Activated T-cell treated with anti-CD3 and anti-CD28 coated beads, Interleukin-2, amount 50 U/mL, for 48 hours (primary cell): ENCODE measurements around the gene NEU1.
A peak's percentile ranks its signal among the peaks of the same experiment; 100 is the strongest.
"Not testable (repeated sequence)": the region's sequence is repeated elsewhere in the genome, so short reads cannot be mapped to it uniquely, and the experiment has no call there.

Experiments
- DNase-seq, 2 experiments: peaks; one replicate each; pipeline ENCODE4 v3.0.0-alpha.2; 2020

NEU1 gene

DNA sequence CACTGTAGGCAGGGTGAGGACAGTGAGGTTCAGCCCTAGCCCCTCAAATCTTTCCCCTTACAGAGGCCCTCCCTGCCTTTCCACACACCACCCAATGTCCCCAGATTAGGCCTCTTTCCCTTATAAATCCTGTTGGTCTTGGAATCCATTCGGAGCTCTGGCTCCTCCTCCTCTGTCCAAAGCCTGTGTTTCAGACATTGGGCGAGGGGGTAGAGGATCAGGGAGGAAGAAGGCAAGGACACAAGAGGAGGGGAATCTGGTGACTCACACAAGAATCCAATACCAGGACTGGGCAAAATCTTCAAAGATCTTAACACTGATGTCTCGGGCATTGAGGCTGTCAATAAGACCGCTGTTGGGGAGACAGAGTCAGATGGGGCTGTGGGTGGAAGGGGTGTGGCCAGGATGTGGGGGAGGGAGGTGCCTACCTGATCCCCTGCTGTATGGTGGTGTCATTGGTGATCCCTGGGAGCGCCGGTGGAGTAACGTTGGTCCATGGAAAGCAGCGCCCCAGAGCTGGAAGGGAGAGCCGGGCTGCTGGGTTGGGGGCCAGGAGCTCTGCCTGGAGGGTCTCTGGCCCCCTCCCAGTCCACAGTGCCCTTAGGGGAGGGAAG, 8.5 kb upstream of the NEU1 start:
- DNase-seq, result no peak

DNA sequence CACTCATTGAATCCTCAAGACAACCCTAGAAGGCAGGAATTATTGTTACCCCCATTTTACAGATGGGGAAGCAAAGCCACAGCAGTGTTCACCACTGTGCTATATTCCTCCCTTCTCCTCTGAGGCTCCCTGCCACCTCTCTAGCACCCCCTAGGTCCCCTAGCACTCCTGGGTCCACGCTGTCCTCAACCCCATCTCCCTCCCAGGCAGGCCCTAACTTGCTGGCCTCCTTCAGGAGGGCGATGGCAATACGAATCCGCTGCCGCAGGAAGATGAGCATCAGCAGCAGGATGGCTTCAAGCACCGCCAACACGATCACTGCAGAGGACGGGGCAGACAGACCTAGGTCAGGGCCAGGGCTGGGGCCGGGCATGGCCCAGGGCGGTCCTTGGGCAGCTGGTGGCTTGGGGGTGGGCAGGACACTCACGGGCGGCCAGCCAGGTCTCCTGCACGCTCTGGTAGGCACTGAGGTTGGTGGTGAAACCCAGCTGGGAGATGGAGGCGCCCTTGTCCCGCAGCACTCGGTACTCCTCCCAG, 7.8 kb upstream of the NEU1 start:
- DNase-seq, result no peak

- DNase-seq, result no peak
Observed at GRCh38 chr6:31869343-31869742, 6.7 kb upstream of the NEU1 start.

DNA sequence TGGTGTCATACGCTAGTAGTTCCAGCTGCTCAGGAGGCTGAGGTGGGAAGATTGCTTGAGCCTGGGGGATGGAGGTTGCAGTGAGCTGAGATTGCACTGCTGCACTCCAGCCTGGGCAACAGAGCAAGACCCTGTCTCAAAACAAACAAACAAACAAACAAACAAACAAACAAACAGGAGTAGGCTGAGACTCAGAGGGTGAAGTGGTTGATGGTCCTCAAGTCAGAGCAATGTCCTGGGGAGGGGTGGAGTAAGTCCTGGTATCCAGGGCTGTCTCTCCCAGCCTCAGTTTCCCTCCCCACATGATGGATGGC, 6.0 kb upstream of the NEU1 start:
- DNase-seq, result not testable (repeated sequence)

DNA sequence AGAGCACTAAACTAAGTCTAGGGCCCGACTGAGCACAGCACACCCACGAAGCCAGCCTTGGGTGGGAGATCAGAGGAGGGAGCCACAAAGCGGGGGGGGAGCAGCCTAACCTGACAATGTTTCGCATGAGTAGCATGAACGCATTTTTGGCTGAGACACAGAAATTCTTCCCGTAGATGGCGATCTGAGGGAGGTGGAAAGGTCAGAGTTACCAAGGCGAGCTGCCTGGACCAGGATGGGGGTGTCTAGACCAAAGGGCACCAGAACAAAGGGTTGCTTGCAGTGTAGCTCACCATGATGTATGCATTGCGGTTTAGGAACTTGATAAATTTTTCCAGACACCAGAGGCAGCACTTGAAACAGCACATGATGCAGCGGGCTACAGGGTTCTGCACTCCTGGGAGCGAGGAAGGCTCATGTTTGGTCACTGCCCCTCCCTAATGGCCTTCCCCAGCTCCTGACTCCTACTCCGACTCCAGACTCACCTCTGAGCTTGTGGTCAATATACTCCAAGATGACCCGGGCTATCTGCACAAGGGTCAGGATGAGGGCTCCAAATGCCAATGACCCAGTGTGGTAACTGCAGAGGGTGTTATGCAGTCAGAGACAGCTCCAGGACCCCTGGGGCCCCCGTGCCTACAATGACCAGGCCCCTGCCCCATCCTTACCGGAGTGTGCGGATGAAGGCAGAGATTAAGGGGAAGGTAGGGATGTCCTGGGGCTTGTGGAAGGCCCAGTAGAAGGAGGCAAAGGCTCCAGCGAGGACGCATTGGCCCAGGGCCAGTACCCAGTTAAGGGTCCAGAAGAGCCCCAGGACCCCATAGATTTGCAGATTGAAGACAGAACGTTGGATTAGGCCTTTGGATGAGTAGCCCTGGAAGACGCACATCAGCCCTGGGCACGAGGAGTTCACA, 2.8 kb upstream of the NEU1 start:
- no peak for DNase-seq

DNA sequence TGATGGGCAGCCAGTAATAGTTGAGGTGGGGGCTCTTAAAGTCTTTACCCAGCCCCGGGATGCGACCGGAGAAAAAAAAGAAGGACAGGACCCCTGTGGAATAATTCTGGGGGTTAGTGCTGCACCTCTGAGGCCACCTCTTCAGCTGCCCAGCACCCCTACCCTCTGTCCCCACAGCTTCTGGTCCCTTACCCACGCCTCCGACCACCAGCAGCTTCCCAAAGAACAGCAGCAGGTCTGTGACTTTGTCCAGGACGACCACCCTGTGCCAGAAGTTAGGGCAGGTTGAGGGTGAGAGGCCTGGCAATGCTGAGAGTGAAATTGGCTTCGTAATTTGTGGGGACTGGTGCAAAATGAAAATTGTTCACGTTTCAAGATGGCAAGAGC, 2.2 kb upstream of the NEU1 start:
- DNase-seq, result no peak

DNA sequence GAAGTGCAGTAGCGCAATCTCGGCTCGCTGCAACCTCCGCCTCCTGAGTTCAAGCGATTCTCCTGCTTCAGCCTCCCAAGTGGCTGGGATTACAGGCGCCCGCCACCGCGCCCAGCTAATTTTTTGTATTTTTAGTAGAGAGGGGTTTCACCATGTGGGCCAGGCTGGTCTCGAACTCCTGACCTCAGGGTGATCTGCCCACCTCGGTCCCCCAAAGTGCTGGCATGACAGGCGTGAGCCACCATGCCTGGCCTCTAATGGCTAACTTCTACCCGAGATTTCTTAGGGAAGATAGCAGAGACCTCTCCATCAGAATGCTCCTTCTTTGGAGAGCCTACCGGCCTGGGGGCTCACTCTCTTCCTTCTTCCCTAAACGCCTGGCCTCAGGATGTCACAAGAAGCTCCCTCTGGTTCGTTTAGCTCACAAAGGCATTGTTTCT, 1.5 kb upstream of the NEU1 start:
- DNase-seq, result peak in 1 of 2 experiments; percentile 50

DNA sequence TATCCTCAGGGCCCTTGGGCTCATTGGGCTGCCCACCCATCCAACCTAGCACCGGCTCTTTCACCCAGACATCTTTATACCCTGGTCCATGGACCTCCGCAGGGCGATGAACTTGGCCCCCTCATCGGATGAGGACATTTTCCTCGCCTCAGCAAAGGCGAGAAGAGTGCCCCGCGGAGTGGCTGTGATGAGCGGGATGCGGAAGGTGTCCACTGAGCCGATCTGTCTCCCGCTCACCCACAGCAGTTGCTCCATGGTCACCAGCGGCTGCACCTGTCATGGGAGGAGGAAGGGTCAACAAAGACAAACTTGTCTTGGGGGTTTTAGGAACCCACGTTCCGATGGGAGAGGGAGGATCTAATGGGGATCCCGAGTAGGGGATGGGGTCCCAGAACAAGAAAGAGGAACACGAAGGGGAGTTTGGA, 690 bp downstream of the NEU1 start:
- DNase-seq, result no peak

GRCh38 chr6:31861150-31861549, 1.5 kb downstream of the NEU1 start:
- no peak for DNase-seq

DNA sequence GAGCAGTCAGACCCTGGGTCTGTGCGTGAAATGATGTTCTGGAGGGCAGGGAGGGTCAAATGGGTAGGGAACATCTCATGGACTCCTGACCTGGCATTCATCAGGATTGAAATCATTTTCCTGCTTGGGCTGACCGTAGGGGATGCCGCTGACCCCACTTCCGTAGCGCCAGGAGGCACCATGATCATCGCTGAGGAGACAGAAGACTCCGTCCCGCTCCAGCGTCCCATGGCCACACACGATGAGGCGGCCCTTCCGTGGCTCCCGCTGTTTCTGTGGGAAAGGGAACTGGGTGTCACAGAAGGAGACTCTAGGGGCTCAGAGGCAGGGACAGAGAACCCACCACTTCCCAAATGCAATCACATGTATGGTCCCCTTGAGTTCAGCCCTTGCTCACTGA, 2.3 kb downstream of the NEU1 start:
- DNase-seq, result no peak

GRCh38 chr6:31859923-31860322, 2.7 kb downstream of the NEU1 start:
- DNase-seq, result no peak

GRCh38 chr6:31858707-31859106, 3.9 kb downstream of the NEU1 start:
- no peak for DNase-seq

DNA sequence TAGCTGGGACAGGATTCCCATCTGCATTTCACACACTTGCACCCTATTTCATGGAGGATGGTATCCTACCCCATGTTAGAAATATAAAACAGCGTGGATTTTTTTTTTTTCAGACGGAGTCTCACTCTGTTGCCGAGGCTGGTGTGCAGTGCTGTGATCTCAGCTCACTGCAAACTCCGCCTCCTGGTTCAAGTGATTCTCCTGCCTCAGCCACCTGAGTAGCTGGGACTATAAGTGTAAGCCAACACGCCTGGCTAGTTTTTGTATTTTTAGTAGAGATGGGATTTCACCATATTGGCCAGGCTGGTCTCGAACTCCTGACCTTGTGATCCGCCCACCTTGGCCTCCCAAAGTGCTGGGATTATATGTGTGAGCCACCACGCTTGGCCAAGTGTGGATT, 4.8 kb downstream of the NEU1 start:
- DNase-seq, result not testable (repeated sequence)

DNA sequence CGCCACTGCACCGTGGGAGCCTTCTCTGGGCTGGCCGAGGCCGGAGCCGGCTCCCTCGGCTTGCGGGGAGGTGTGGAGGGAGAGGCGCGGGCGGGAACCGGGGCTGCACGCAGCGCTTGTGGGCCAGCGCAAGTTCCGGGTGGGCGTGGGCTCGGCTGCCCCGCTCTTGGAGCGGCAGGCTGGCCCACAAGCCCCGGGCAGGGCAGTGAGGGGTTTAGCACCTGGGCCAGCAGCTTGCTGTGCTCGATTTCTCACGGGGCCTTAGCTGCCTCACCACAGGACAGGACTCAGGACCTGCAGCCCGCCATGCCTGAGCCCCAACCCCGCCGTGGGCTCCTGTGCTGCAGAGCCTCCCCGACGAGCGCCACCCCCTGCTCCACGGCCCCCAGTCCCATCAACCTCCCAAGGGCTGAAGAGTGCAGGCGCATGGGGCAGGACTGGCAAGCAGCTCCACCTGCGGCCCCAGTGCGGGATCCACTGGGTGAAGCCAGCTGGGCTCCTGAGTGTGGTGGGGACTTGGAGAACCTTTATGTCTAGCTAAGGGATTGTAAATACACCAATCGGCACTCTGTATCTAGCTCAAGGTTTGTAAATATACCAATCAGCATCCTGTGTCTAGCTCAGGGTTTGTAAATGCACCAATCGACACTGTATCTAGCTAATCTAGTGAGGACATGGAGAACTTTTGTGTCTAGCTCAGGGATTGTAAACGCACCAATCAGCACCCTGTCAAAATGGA, 10.5 kb downstream of the NEU1 start:
- DNase-seq, result not testable (repeated sequence)

GRCh38 chr6:31851485-31851832, 11.2 kb downstream of the NEU1 start:
- DNase-seq, result no peak

DNA sequence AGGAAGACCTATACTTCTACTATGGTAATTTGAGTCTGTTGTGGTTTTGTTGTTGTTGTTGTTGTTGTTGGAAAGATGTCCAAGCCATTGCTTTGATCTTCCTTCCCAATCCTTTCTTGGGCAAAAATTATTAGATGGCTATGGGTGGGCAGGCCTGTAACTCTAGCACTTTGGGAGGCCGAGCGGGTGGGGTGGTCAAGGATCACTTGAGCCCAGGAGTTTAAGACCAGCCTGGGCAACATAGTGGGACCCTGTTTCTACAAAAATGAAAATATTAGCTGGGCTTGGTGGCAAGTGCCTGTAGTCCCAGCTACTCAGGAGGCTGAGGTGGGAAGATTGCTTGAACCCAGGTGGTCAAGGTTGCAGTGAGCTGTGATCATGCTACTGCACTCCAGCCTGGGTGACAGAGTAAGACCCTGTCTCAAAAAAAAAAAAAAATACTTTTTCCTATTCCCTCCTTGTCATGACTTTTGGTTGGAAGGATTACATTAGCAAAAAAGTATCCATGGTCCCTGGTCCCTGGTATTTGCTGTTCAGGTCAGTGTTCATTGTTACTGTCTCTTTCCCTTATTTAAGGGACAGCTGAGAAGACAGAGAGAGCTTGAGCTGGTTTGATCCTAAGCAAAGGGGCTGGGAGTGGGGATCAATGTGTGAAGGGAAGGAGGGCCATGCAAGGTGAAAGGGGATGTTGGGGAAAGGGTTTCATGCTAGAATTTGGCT, 11.7 kb downstream of the NEU1 start:
- DNase-seq, result no peak

GRCh38 chr6:31847276-31847978, 15.2 kb downstream of the NEU1 start:
- no peak for DNase-seq

GRCh38 chr6:31844507-31844906, 18.1 kb downstream of the NEU1 start:
- no peak for DNase-seq

GRCh38 chr6:31842053-31842452, 20.6 kb downstream of the NEU1 start:
- peak in 1 of 2 experiments; percentile 42 for DNase-seq

DNA sequence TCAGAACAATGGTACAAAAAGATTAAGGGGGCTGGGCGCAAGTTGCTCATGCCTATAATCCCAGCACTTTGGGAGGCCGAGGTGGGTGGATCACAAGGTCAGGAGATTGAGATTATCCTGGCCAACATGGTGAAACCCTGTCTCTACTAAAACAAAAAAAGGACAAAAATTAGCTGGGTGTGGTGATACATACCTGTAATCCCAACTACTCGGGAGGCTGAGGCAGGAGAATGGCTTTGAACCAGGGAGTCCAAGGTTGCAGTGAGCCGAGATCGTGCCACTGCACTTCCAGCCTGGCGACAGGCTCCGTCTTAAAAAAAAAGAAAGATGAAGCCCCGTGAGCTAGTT, 22.9 kb downstream of the NEU1 start:
- not testable (repeated sequence) for DNase-seq

GRCh38 chr6:31838968-31839367, 23.7 kb downstream of the NEU1 start:
- DNase-seq, result no peak

DNA sequence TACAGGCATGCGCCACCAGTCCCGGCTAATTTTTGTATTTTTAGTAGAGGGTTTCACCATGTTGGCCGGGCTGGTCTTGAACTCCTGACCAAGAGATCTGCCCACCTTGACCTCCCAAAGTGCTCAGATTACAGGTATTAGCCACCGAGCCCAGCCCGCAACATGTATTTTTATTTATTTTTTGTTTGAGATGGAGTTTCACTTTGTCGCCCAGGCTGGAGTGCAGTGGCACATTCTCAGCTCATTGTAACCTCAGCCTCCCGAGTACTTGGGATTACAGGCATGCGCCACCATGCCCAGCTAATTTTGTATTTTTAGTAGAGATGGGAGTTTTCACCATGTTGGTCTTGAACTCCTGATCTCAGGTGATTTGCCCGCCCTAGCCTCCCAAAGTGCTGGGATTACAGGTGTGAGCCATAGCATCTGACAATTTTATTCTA, 24.5 kb downstream of the NEU1 start:
- not testable (repeated sequence) for DNase-seq
